ENCODE results near the gene NOC4L. TPM values are rescaled to one million over a fixed set of nuclear protein-coding genes. Genes with fewer than 3 reads are reported as not detected.
A peak's percentile ranks its signal among the peaks of the same experiment; 100 is the strongest.
"Not testable (repeated sequence)": the region's sequence is repeated elsewhere in the genome, so short reads cannot be mapped to it uniquely, and the experiment has no call there.

NOC4L gene
- 5.7 TPM for total RNA-seq
- polyA plus RNA-seq (ENCODE audit: insufficient read depth in 1 of 8, insufficient read length in 8 of 8, low replicate concordance in 1 of 8) = 10 to 100 TPM; 10.9 to 16.0 (median 12.8) TPM
- long read RNA-seq, donor 1, partial matches to known transcripts = 0 of 3 reads
- long read RNA-seq, donor 1, other reads (novel, unspliced or antisense) = 0 of 3 reads
- long read RNA-seq, donor 2, partial matches to known transcripts = 0 of 1 reads
- long read RNA-seq, donor 2, other reads (novel, unspliced or antisense) = 0 of 1 reads
- long read RNA-seq, donor 3, partial matches to known transcripts = 0 of 3 reads
- long read RNA-seq, donor 3, other reads (novel, unspliced or antisense) = 0 of 3 reads
- long read RNA-seq, donor 4, transcript NOC4L-201 (15 exons, 1,632 nt) = major isoform, 7 of 7 reads
- long read RNA-seq, donor 4, partial matches to known transcripts = 0 of 7 reads
- long read RNA-seq, donor 4, other reads (novel, unspliced or antisense) = 0 of 7 reads
- long read RNA-seq, donor 5, transcript NOC4L-201 (15 exons, 1,632 nt) = major isoform, 6 of 7 reads
- long read RNA-seq, donor 5, partial matches to known transcripts = 0 of 7 reads
- long read RNA-seq, donor 5, other reads (novel, unspliced or antisense) = 0 of 7 reads
- long read RNA-seq, donor 6, transcript NOC4L-201 (15 exons, 1,632 nt) = major isoform, 7 of 7 reads
- long read RNA-seq, donor 6, partial matches to known transcripts = 0 of 7 reads
- long read RNA-seq, donor 6, other reads (novel, unspliced or antisense) = 0 of 7 reads
- long read RNA-seq, donor 7, partial matches to known transcripts = 0 of 2 reads
- long read RNA-seq, donor 7, other reads (novel, unspliced or antisense) = 0 of 2 reads
- long read RNA-seq, donor 8, partial matches to known transcripts = 0 of 3 reads
- long read RNA-seq, donor 8, other reads (novel, unspliced or antisense) = 0 of 3 reads
- long read RNA-seq, donor 9, partial matches to known transcripts = 0 of 2 reads
- long read RNA-seq, donor 9, other reads (novel, unspliced or antisense) = 0 of 2 reads
- long read RNA-seq, donor 10, partial matches to known transcripts = 0 of 4 reads
- long read RNA-seq, donor 10, other reads (novel, unspliced or antisense) = 0 of 4 reads
- long read RNA-seq, donor 11, partial matches to known transcripts = 0 of 4 reads
- long read RNA-seq, donor 11, other reads (novel, unspliced or antisense) = 0 of 4 reads

DNA sequence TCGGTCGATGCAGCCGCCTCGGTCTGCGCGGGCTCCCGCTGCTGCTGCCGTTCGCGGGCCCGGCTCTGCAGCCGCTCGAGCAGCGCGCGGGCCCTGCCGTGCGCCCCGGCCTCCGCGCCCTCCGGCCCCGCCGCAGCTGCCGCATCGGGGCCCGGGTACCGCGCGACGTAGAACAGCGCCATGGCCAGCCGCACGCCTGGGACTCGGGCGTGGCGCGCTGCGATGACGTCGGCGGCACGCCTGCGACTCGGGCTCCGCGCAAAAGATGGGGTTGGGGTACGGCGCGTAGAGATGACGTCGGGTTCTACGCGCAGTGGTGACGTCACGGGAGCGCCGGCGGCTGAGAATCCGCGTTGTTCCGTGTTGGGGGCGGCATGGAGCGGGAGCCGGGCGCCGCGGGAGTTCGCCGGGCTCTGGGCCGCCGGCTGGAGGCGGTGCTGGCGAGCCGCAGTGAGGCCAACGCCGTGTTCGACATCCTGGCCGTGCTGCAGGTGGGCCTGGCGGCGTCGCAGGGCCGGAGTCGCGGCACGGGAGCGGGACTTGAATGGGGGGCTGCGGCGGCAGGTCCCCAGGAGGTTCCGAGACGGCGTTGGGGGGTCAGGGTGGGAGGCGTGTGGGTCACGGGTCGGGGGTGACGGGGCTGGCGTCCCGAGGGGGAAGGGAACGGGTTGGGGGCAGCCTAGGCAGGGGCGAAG lies at the start of gene NOC4L, which contains the start of gene DDX51:
TSS of gene NOC4L (plus strand) at position 343 of the 695 bp plus-strand sequence. CDS start at position 375, 32 bp downstream.
TSS of gene DDX51 (minus strand) at position 205 of the 695 bp plus-strand sequence. CDS start at position 182, 23 bp downstream.
- peaks cover 49% of the 10 kb centered on the region for H3K36me3 ChIP-seq (ENCODE audit: control insufficient read depth, insufficient read depth, low read length)

DNA sequence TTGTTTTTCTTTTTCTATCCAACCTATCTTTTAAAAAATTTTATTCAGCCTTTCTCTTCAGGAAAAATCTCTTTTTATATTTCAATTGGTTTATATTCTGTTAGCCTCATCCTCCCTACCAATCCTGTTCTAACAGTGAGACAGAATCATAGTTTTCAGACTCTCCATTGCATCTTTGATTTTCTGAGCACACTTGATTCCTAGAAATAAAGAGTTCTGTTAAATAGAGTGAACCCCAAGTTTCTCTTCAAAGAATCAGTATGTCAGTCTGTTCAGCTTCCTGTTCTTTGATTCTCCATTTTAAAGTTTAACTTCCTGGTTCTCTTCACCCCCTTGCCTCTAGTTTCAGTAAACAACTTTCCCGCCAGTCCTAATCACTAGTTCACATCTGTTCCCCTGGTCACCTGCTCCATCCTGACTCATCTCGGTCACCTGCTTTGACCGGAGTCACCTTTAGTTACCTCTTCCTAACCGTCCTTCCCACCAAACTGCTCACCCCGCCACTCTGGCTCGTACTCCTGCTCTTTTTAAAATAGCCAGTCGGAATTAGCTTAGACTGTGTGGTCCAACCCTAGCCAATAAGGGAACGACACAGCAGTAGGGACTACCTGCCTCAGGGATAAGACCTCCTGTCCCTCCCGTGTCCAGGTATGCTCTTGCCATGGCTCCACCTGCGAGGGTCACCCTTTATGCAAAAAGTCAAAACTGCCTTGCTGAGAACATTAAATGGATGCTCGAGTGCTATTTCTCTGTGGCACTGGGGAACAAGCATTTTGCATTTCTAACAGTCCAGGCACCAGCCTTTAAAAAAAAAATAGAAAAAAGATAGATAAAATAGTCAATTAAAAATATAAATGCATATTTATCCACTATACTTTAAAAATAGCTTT lies 48.5 kb upstream of the NOC4L start:
- WGBS (ENCODE audit: insufficient coverage) = 98% methylated on average over 10 of the region's 11 CpGs
- Histone ChIP-seq H3K4me3 (ENCODE audit: low read length) (no peak overlapping the region), H3K27ac (ENCODE audit: low read length) (no peak overlapping the region), H3K36me3 (ENCODE audit: control insufficient read depth, insufficient read depth, low read length) (peaks cover 12% of the 10 kb centered on the region), H3K9me3 (replicated peaks; ENCODE audit: control insufficient read depth, low read depth, low read length) (no peaks in the 10 kb centered on the region), H3K4me1 (ENCODE audit: control insufficient read depth, insufficient read depth, low read length) (no peaks in the 10 kb centered on the region), H3K27me3 (ENCODE audit: control insufficient read depth, insufficient read depth, low read length) (no peaks in the 10 kb centered on the region)
- no peak for DNase-seq

More for the DNA sequence above, at the start of gene NOC4L, which contains the start of gene DDX51:
- DNase-seq = peak; percentile 98
- H3K9me3 ChIP-seq (replicated peaks; ENCODE audit: control insufficient read depth, low read depth, low read length) = no peaks in the 10 kb centered on the region
- no peaks in the 10 kb centered on the region for H3K27me3 ChIP-seq (ENCODE audit: control insufficient read depth, insufficient read depth, low read length)
- H3K27ac ChIP-seq (ENCODE audit: low read length) = peak within 1 kb of the TSS; percentile 31
- WGBS (ENCODE audit: insufficient coverage) = under 1% methylated on average over 99 of the region's 100 CpGs
- H3K4me1 ChIP-seq (ENCODE audit: control insufficient read depth, insufficient read depth, low read length) = peaks cover 21% of the 10 kb centered on the region
- peak within 1 kb of the TSS; percentile 72 for H3K4me3 ChIP-seq (ENCODE audit: low read length)

DNA sequence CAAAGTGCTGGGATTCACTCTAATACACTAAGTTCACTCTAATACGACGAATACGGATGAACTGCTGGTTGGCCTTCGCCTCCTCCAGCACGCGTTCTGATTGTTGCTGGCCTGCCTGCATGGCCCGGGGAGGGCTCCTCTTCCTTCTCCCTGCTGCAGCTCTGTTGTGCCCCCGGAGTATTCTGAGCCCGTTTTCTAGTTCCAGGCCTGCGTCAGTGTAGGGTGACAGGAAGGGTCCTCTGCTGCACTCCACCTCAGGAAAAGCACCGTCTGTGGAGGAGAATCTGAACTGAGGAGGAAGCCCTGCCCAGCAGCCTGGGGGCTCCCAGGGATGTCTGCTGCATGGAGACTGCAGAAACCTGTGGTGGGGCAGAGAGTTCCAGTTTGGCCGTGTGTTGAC lies 44.5 kb upstream of the NOC4L start:
- H3K9me3 ChIP-seq (replicated peaks; ENCODE audit: control insufficient read depth, low read depth, low read length) = no peaks in the 10 kb centered on the region
- no peaks in the 10 kb centered on the region for H3K4me1 ChIP-seq (ENCODE audit: control insufficient read depth, insufficient read depth, low read length)
- H3K4me3 ChIP-seq (ENCODE audit: low read length) = no peak overlapping the region
- peaks cover 10% of the 10 kb centered on the region for H3K36me3 ChIP-seq (ENCODE audit: control insufficient read depth, insufficient read depth, low read length)
- DNase-seq = no peak
- no peaks in the 10 kb centered on the region for H3K27me3 ChIP-seq (ENCODE audit: control insufficient read depth, insufficient read depth, low read length)
- 82% methylated on average over 5 of the region's 12 CpGs for WGBS (ENCODE audit: insufficient coverage)
- H3K27ac ChIP-seq (ENCODE audit: low read length) = no peak overlapping the region

DNA sequence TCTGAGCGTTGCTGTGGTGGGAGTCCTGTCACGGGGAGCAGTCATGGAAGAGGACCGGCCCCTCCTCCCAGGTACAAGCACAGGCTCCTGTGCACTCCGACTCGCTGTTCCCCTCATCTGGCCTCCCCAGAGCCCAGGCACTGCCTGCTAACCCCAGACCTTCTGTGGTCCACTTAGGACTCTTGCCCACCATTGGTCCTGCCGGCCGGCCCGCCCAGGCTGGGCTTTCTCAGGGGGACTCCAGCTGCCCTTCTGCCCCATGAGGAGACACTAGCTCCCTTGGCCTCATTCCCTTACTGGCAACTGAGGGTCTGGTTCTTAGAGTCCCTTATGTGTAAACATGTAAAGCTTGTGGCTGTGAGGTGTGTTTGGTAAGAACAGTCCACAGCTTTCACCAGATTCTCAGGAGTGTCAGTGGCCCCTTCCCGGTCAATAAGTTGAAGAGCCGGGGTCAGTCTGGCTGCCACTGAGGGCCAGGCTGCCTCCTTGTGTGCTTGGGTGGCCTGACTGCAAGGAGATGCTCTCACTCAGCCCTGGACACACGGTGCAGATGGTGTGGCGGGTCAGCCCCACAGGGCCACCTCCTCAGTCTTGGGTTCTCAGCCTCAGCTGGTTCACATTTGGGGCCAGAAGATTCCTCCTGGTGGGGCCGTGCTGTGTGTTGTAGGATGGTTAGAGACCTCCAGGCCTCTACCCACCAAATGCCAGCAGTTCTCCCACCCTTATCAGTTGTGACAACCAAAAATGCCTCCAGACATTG lies 43.8 kb upstream of the NOC4L start:
- 96% methylated on average over 11 of the region's 13 CpGs for WGBS (ENCODE audit: insufficient coverage)
- Histone ChIP-seq H3K27me3 (ENCODE audit: control insufficient read depth, insufficient read depth, low read length) (no peaks in the 10 kb centered on the region), H3K27ac (ENCODE audit: low read length) (no peak overlapping the region), H3K4me1 (ENCODE audit: control insufficient read depth, insufficient read depth, low read length) (no peaks in the 10 kb centered on the region), H3K36me3 (ENCODE audit: control insufficient read depth, insufficient read depth, low read length) (peaks cover 12% of the 10 kb centered on the region), H3K9me3 (replicated peaks; ENCODE audit: control insufficient read depth, low read depth, low read length) (no peaks in the 10 kb centered on the region), H3K4me3 (ENCODE audit: low read length) (no peak overlapping the region)
- no peak for DNase-seq

DNA sequence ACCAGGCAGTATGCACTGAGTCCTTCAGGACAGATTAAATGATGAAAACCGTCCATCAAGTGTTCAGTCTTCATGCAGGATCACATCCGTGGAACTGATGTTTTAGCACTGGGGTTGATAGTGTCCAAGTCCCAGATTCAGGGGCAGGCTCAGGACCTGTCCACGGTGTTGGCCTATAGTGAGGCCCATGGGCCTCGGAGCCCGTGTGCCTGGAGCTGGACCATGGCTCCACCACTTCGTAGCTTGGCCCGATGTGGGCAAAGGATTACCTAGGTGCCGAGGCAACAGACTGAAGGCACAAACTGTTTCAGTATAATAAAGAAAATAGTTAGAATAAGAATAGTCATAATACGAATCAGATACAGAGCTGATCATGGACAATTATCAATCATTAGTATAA lies 42.0 kb upstream of the NOC4L start:
- no peak for DNase-seq
- Histone ChIP-seq H3K27ac (ENCODE audit: low read length) (no peak overlapping the region), H3K4me1 (ENCODE audit: control insufficient read depth, insufficient read depth, low read length) (no peaks in the 10 kb centered on the region), H3K36me3 (ENCODE audit: control insufficient read depth, insufficient read depth, low read length) (peaks cover 13% of the 10 kb centered on the region), H3K4me3 (ENCODE audit: low read length) (no peak overlapping the region), H3K27me3 (ENCODE audit: control insufficient read depth, insufficient read depth, low read length) (no peaks in the 10 kb centered on the region), H3K9me3 (replicated peaks; ENCODE audit: control insufficient read depth, low read depth, low read length) (no peaks in the 10 kb centered on the region)
- WGBS (ENCODE audit: insufficient coverage) = 92% methylated on average over 5 of the region's 9 CpGs

DNA sequence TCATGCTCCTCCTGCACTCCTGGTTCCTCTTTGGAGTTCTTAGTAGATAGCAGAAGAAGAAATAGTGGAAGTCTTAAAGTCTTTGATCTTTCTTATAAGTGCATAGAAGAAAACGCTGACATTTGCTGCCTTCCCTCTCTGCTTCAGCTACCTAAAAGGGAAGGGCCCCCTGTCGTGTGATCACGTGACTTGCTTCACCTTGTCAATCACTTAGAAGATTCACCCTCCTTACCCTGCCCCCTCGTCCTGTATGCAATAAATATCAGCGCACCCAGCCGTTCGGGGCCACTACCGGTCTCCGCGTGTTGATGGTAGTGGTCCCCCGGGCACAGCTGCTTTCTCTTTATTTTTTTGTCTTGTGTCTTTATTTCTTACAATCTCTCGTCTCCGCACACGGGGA lies 41.2 kb upstream of the NOC4L start:
- H3K4me1 ChIP-seq (ENCODE audit: control insufficient read depth, insufficient read depth, low read length); H3K4me3 ChIP-seq (ENCODE audit: low read length); DNase-seq; H3K27me3 ChIP-seq (ENCODE audit: control insufficient read depth, insufficient read depth, low read length); H3K9me3 ChIP-seq (replicated peaks; ENCODE audit: control insufficient read depth, low read depth, low read length); H3K27ac ChIP-seq (ENCODE audit: low read length): not testable (repeated sequence)
- peaks cover 13% of the 10 kb centered on the region for H3K36me3 ChIP-seq (ENCODE audit: control insufficient read depth, insufficient read depth, low read length)
- WGBS (ENCODE audit: insufficient coverage) = 76% methylated on average over 13 of the region's 14 CpGs

DNA sequence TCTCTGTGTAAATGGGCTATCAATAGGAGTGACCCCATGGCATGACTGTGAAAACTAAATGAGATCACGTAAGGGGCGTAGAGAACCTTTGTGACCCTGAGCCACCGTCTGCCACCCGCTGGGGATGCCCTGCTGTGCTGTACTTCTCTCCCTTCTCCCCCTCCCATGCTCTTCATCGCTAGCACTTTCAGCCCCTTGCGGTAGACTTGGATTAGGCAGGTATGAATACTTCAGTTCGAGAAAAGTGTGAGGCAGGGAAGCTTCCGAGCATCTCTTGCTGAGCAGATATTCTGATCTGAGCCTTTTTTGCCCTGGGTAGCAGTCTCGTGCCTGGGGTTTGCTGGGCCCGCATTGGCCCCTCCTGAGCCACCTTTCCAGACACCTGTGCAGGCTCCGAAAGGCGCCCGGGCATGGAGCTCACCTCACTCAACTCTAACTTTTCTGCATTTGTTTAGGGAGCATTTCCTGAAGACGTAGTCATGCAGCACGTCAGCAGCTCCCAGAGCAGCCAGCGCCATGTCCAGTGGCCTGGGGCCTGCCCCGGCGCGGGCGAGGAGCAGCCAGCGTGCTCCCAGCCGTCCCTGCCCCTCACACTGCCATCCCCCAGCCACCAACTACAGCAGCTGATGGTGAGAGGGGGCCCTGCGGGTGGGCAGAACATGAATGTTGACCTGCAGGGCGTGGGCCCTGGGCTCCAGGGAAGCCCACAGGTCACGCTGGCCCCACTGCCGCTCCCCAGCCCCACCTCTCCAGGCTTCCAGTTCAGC lies 40.5 kb upstream of the NOC4L start:
- 94% methylated on average over 17 of the region's 26 CpGs for WGBS (ENCODE audit: insufficient coverage)
- H3K4me1 ChIP-seq (ENCODE audit: control insufficient read depth, insufficient read depth, low read length) = no peaks in the 10 kb centered on the region
- no peak for DNase-seq
- H3K36me3 ChIP-seq (ENCODE audit: control insufficient read depth, insufficient read depth, low read length) = peaks cover 16% of the 10 kb centered on the region
- no peak overlapping the region for H3K27ac ChIP-seq (ENCODE audit: low read length)
- no peaks in the 10 kb centered on the region for H3K9me3 ChIP-seq (replicated peaks; ENCODE audit: control insufficient read depth, low read depth, low read length)
- no peaks in the 10 kb centered on the region for H3K27me3 ChIP-seq (ENCODE audit: control insufficient read depth, insufficient read depth, low read length)
- H3K4me3 ChIP-seq (ENCODE audit: low read length) = no peak overlapping the region

DNA sequence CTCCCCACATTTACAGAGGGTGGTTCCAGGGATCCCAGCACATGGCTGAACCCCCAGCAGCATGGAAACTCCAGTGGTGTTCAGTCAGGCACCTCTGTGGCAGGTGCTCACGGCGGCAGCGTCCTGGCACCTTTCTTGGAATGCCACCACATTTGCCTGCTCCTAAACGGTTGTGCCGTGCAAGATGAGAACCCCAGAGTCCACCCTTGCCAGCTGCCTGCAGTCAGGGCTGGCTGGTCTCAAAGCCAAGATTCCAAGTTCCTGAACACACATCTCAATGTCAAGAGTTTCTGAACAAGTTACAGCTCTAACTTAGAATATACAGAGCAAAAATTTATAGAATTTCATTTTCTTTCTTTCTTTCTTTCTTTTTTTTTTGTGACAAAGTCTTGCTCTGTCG lies 38.8 kb upstream of the NOC4L start:
- Histone ChIP-seq H3K4me1 (ENCODE audit: control insufficient read depth, insufficient read depth, low read length) (no peaks in the 10 kb centered on the region), H3K9me3 (replicated peaks; ENCODE audit: control insufficient read depth, low read depth, low read length) (no peaks in the 10 kb centered on the region), H3K27ac (ENCODE audit: low read length) (no peak overlapping the region), H3K27me3 (ENCODE audit: control insufficient read depth, insufficient read depth, low read length) (no peaks in the 10 kb centered on the region), H3K36me3 (ENCODE audit: control insufficient read depth, insufficient read depth, low read length) (peaks cover 15% of the 10 kb centered on the region), H3K4me3 (ENCODE audit: low read length) (no peak overlapping the region)
- WGBS (ENCODE audit: insufficient coverage) = 94% methylated on average over 6 of the region's 6 CpGs
- no peak for DNase-seq
